Gastrocnemius medialis (tissue), 4 donors: ENCODE results near the gene SH2D2A.

Experiments used
- POLR2A ChIP-seq, 2 donors: fragments of 450-650 bp; IDR thresholded peaks; one replicate each; pipeline ENCODE4 v1.6.1; 2017; ENCODE audit warnings: antibody characterized with exemption in 2 of 2, mild to moderate bottlenecking in 2 of 2, moderate library complexity in 2 of 2
- TF ChIP-seq, protein P1 (sequence below), 5 experiments: fragments of 450-650 bp in 3 of 5; fragments of 200-600 bp in 2 of 5; sonication (generic) in 2 of 5; IDR thresholded peaks in 4 of 5; conservative IDR thresholded peaks in 1 of 5; 1 replicate in 4 of 5; 2 replicates in 1 of 5; pipeline ENCODE4 v1.5.1; 2016 to 2019; ENCODE audit warnings: antibody characterized with exemption in 5 of 5, mild to moderate bottlenecking in 3 of 5, moderate library complexity in 3 of 5

DNA sequence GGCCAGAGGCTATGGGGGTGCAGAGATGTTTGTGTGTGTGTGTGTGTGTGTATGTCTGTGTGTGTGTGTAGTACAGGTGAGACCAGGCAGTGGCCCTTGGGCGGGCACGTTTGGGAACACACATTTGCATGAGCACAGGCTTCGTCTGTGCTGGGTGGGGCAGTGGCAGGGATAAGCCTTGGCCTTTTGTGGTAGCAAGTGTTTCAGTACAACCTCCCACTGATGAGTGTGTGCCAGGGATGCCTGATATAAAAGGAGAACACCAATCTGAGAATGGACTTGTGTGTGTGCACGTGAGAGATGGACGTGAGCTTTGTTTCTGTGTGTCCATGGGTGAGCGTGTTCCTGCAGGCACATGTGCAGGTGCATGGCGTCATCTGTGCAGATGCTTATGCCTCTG, 47.0 kb upstream of the SH2D2A start:
- TF ChIP-seq, protein P1, sequence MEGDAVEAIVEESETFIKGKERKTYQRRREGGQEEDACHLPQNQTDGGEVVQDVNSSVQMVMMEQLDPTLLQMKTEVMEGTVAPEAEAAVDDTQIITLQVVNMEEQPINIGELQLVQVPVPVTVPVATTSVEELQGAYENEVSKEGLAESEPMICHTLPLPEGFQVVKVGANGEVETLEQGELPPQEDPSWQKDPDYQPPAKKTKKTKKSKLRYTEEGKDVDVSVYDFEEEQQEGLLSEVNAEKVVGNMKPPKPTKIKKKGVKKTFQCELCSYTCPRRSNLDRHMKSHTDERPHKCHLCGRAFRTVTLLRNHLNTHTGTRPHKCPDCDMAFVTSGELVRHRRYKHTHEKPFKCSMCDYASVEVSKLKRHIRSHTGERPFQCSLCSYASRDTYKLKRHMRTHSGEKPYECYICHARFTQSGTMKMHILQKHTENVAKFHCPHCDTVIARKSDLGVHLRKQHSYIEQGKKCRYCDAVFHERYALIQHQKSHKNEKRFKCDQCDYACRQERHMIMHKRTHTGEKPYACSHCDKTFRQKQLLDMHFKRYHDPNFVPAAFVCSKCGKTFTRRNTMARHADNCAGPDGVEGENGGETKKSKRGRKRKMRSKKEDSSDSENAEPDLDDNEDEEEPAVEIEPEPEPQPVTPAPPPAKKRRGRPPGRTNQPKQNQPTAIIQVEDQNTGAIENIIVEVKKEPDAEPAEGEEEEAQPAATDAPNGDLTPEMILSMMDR (IDR thresholded peaks at IDR 0.05 in 4 of 5, conservative IDR thresholded peaks at IDR 0.05 in 1 of 5) = no peak
- TF ChIP-seq POLR2A (IDR thresholded peaks at IDR 0.05) = no peak
